Cardiac septum (tissue), 1 donor: ENCODE results near the gene ERF. TPM values are rescaled to one million over a fixed set of nuclear protein-coding genes. Genes with fewer than 3 reads are reported as not detected.

ENCODE experiments used
- DNase-seq: peaks from one replicate; pipeline ENCODE4 v3.0.0-alpha.2; 2020; ENCODE audit warnings: low spot score
- intact Hi-C: fragments of 100-400 bp; cut with DNase I; formaldehyde crosslinking; loops from one replicate; pipeline ENCODE4 v1.14.0; 2022
- total RNA-seq: library from RNA; stranded (reverse); fragmentation: NEBNext Ultra II Directional; extraction: Animal tissue kit (Norgen Biotek cat#: 25700); gene quantifications from one replicate; pipeline ENCODE4 v1.2.1, GENCODE V29; 2021
- donor health status: DM: no; HTN: no; CAD: no.

ERF gene
- total RNA-seq, 1 donor from 2014 or later, result 37.4 TPM

- intact Hi-C loops, result no loop called here
- DNase-seq, result no peak
These were observed 52.5 kb downstream of the ERF start for GRCh38 chr19:42202290-42202880.

GRCh38 chr19:42201489-42202289 is 53.2 kb downstream of the ERF start:
- peak; percentile 91 for DNase-seq
- intact Hi-C loops, result no loop called here

- intact Hi-C loops, result no loop called here
These were observed 54.7 kb downstream of the ERF start for GRCh38 chr19:42200116-42200715.

GRCh38 chr19:42199440-42200115 is 55.4 kb downstream of the ERF start:
- intact Hi-C loops, result no loop called here
- peak; percentile 92 for DNase-seq

More at GRCh38 chr19:42200116-42200715, 54.7 kb downstream of the ERF start:
- DNase-seq, result no peak

GRCh38 chr19:42198676-42199439 is 56.1 kb downstream of the ERF start:
- no peak for DNase-seq
- intact Hi-C loops, result no loop called here

Other genes starting within 250 kb of the ERF start
- 4.6 TPM for gene GRIK5, start 184.9 kb downstream of the ERF start, total RNA-seq
- 8.3 TPM for gene ZNF574, start 179.0 kb downstream of the ERF start, total RNA-seq
- gene POU2F2, start 122.7 kb downstream of the ERF start, total RNA-seq, result 0.51 TPM
- 10.2 TPM for gene DEDD2, start 37.5 kb downstream of the ERF start, total RNA-seq
- 4.1 TPM for gene ZNF526, start 34.8 kb downstream of the ERF start, total RNA-seq
- 39.6 TPM for gene GSK3A, start 12.5 kb downstream of the ERF start, total RNA-seq
- gene CIC, start 14.1 kb upstream of the ERF start, total RNA-seq, result 51.3 TPM
- gene PRR19, start 47.0 kb upstream of the ERF start, total RNA-seq, result 0.16 TPM
- 4.0 TPM for gene PAFAH1B3, start 47.5 kb upstream of the ERF start, total RNA-seq
- 0.24 TPM for gene TMEM145, start 58.2 kb upstream of the ERF start, total RNA-seq
- gene MEGF8, start 70.5 kb upstream of the ERF start, total RNA-seq, result 45.8 TPM
- 0.67 TPM for gene CNFN, start 135.2 kb upstream of the ERF start, total RNA-seq
- 54.9 TPM for gene LIPE, start 172.3 kb upstream of the ERF start, total RNA-seq
- not detected for gene CXCL17, start 187.8 kb upstream of the ERF start, total RNA-seq